ENCODE results near the gene SYT13. TPM values are rescaled to one million over a fixed set of nuclear protein-coding genes. Genes with fewer than 3 reads are reported as not detected.
"Not testable (repeated sequence)": the region's sequence is repeated elsewhere in the genome, so short reads cannot be mapped to it uniquely, and the experiment has no call there.

SYT13 gene
- total RNA-seq, 1 donor from 2014 or later = 0.06 TPM

DNA sequence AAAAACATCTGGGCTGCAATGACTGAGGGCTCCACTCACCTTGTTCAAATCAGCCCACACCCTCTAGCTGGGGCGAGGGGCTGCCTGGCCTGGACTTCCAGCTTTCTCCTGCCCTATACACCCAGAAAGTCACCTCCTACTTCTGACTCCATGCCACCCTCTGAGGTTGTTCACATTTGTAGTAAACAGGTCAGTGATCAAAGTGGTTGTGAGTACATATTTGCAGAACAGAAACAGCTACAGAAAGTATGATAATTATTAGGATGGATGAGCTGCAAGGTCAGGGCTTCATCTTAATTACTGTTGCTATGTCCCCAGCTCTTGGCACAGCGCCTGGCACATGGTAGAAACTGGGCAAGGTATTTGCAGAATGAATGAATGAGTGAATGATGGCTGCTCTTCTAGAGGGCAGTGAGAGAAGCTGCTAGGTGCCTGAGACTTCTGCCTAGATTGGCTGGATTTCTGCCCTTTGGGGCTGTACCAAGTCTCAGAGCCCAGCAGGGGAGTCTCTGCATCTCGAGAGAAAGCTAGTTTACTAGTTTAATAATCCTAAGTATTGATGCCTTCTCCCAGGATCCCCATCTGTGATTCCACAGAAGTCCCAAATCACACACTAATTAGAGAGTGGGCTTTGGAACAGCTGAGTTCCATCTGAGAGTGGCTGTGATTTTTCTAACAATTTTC, 36.0 kb downstream of the SYT13 start:
- no peak for DNase-seq (ENCODE audit: extremely low read depth, low read depth, low spot score)

DNA sequence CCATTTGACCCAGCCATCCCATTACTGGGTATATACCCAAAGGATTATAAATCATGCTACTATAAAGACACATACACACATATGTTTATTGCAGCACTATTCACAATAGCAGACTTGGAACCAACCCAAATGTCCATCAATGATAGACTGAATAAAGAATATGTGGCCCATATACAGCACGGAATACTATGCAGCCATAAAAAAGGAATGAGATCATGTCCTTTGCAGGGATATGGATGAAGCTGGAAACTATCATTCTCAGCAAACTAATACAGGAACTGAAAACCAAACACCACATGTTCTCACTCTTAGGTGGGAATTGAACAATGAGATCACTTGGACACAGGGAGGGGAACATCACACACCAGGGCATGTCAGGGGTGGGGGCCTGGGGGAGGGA, 36.8 kb downstream of the SYT13 start:
- not testable (repeated sequence) for DNase-seq (ENCODE audit: extremely low read depth, low read depth, low spot score)

DNA sequence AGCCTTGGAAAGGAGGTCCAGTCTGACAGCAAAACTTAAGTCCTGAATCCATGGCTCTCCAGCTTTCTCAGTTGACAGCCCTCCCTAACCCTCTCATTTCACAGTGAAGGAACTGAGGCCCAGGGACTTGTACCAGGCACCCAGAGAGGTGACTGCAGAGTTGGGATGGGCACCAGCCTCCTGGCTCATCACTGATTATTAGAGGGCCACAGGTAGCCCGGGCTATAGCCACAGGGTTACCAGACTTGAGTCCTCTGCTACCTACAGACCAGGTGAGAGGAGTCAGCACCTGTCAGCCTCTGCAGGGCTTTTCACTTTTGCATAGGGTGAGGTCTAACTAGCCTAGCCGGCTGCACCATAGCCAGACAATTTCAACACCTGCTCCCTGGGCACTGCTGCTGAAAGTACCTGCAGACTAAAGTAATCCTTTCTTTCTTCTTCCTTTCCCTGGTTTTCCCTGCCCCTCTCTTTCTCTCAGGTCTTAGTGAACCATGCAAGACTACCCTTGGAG, 37.6 kb downstream of the SYT13 start:
- no peak for DNase-seq (ENCODE audit: extremely low read depth, low read depth, low spot score)

DNA sequence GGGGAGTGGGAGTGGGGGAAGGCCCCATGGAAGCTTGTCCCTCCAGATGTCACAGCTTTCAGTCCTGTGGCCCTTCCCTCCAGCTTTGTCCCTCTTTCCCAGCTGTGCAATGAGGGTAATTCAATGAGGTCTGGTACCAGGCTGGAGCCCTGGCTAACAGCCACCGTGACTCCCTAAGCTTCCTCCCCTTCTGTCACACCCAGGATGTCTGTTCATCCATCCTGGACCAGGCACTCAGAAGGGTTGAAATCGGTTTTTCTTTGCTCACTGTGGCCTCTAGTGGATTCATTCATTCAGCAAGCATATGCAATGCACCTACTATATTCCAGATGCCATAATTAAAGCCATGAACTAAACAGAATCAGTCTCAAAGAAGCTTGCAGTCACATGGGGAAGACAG, 38.7 kb downstream of the SYT13 start:
- no peak for DNase-seq (ENCODE audit: extremely low read depth, low read depth, low spot score)

DNA sequence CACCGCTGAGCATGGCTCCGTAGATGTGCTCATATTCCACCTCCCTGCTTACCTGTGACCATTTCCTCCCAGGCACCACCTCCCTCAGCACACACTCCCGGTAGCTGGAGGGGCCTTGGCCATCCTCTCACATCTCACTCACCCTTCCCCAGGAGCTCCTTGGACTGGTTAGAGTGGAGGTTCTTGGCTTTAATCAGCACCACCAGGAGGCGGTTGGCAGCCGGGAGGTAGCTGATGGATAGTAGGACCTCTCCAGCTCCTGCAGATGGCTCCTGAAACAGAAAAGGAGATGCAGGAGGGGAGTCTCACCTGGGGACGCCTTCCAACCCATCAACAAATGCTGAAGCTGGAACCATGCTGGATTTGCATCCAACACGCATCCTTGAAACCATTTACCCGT, 39.9 kb downstream of the SYT13 start:
- no peak for DNase-seq (ENCODE audit: extremely low read depth, low read depth, low spot score)

DNA sequence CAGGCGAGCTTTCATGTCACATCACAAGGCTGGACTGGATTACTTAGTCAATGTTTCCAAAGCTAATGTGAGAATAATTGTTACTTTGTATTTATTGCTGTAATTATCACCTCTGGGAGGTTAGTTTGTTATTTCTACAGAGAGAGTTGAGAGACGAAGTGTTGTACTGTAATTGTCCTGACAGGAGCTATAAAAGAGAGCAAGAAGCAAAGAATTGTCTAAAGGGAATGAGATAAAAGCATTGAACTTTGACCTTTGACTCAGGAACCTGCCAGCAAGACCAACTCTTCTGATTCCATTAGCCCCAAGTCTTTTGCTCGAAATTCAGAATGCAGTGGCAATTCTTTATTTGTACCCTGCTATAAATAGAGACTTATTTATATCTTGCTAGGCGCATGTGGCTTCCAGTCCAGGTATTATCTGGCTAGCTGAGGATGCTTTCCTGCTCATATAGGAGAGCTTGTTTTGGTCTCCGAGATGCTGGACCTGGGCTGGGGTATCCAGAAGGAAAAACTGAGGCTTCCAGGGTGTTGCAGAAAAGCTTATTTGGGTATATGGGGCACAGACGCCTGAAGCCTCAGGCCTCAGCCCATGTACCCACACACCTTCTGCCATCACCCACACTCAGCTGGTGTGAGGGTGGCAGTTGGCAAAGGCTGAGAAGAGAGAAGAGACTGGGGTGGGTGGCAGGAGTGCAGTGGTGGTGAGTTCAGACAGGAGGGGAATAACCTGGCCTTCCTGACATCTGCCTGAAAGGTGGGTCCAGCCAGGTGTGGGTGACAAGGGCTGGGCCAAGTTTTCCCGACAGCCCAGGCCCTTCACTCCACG, 40.7 kb downstream of the SYT13 start:
- DNase-seq (ENCODE audit: extremely low read depth, low read depth, low spot score) = no peak

DNA sequence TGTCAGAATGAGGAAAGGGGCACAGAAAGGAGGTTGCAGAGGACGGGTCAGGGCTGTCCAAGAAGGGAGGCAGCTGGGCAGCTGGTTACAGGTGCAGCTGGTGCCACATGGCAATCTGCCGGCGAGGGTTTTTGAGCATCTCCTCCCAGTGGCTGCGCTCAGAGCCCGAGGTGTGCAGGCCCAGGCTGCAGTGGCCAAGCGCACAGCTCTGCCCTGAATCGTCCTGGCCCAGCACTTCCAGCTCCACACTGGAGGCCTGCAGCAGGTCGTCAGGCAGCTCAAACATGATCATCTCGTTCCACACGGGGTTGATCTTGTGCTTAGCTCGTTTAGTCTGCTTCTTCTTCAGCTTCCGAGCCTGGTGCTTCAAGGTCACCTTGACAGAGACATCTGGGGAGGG, 42.2 kb downstream of the SYT13 start:
- DNase-seq (ENCODE audit: extremely low read depth, low read depth, low spot score) = no peak

DNA sequence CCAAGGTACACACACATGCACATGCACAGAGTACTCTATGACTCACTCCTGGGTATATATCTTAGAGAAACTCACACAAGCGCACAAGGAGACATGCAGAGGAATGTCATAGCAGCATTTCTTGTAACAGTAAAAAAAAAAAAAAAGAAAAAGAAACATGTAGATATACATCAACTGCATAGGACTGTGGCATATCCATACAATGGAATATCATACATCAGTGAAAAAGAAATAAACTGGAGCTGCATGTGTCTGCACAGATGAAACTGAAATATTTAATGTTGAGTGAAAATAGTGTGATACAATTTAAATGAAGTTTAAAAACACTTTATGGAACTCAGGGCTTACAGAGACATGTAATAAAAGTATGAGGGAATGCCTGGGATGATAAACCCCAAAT, 46.4 kb downstream of the SYT13 start:
- no peak for DNase-seq (ENCODE audit: extremely low read depth, low read depth, low spot score)

DNA sequence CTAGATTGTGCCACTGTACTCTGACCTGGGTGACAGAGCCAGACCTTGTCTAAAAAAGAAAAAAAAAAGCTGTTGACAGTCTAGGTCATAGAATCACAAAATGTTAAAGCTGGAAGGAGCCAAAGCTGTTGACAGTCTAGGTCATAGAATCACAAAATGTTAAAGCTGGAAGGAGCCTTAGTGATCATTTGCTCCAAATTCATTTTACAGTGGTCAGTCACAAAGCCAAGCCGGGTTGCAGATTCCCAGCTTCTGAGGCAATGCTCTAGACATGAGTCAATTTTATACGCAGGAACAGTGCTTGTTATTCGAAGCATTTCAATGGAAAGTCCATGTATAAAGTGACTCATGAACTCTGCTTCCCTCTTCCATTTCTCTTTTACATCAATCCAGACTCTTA, 47.4 kb downstream of the SYT13 start:
- DNase-seq (ENCODE audit: extremely low read depth, low read depth, low spot score) = no peak

DNA sequence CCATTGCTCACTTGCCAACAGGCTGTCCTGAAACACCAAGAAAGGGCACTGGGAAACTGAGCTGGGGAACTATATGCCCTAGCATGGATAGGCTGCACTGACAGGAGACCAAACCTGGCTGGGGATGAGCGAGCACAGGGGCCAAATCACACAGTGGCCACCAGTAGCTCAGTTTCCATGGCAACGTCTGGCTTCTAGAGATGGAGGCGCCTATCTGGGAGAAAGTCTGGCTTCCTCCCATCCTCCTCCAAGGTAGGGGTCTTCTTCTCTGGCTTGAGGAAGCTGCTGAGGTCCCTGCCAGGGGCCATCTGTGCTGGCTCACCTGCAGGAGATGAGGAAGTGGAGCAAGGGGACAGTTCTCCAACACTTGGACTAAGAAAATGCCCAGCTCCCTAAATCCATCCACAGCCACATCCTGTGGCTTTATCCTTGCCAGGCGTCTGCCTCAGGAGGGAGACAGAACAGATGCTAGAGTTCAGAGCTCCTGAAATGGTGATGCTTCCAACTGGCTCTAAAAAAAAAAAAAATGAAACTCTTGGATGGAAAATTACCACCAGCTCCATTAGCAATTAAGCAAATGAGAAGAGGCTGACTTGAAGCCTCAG, 48.3 kb downstream of the SYT13 start:
- no peak for DNase-seq (ENCODE audit: extremely low read depth, low read depth, low spot score)

DNA sequence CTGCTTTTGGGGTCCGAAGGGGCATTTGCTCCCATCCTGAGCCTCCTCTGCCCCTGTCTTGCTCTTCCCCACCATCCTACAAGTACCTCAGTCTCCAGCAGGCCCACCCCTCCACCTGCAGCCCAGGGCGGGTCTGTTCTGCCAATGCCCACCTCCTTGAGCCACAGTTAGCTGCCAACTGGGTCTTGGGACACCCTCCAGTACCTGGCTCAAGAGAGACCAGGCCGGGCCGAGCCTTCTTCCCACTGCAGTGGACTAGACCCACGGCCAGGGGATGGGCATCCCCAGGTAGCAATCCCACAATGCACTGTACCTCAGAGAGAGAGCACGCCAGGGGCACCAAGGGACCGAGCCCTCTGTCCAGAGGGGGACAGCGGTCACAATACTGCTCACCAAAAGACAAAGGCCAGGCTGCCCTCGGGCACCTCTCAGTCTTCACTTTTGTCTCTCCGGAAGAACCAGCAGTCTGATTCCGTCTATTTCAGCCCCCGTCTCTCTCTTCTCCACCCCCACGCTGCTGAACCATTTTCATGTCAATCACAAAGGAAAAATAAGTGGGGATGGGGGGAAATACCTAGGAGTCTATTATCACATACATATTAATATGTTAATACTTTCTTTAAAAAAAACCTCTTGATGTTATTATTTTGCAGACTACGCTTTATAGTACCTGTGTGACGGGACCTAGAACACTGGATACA, 51.7 kb downstream of the SYT13 start:
- DNase-seq (ENCODE audit: extremely low read depth, low read depth, low spot score) = no peak

DNA sequence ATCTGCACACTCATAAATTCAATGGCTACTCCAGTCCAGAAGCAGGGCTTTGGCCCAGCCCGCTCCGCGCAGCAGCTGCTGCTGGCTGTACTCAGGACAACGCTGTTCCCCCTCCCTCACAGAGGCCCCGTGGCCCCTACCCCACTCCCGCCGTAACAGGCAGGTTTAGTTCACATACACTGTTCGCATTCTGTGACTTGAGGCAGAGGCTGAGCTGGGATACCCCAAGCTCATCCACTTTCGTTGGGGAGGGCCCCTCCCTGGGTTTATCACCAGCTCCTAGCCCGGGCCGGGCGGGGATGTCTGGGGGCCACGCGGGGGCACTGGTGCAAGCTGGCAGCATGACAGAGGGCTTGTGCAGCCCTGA, 52.4 kb downstream of the SYT13 start:
- DNase-seq (ENCODE audit: extremely low read depth, low read depth, low spot score) = no peak

DNA sequence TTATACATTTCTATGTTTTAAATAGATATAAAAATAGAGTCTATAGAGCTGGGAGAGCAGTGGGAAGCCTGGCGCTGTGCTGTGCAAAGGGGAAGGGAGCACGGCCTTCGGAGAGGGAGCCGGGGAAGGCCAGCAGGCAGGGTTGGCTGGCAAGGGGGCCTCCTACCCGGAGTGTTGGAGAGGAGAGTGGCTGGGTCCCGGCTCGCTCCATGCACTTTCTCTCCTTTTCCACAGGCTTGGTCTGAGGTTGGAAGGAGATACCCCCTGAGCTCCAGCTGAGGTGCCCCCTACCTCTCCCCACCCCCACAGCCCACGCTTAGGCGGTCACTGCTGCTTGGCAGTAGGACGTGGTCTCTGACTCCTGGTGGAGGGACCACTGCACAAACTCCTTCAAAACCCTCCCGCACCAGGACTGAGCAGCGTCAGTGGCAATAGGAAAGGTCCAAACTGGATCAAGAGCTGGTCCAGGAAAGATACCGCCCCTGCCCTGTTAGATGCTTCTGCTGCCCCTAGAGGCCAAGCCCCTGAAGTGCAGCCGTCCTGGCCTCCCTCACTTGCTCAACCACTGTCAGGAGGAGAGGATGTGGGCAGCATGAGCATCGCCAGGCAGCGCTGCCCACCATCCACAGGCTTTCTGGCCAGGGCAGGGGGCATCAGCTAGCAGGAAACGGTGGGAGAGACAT, 52.9 kb downstream of the SYT13 start:
- DNase-seq (ENCODE audit: extremely low read depth, low read depth, low spot score) = no peak

DNA sequence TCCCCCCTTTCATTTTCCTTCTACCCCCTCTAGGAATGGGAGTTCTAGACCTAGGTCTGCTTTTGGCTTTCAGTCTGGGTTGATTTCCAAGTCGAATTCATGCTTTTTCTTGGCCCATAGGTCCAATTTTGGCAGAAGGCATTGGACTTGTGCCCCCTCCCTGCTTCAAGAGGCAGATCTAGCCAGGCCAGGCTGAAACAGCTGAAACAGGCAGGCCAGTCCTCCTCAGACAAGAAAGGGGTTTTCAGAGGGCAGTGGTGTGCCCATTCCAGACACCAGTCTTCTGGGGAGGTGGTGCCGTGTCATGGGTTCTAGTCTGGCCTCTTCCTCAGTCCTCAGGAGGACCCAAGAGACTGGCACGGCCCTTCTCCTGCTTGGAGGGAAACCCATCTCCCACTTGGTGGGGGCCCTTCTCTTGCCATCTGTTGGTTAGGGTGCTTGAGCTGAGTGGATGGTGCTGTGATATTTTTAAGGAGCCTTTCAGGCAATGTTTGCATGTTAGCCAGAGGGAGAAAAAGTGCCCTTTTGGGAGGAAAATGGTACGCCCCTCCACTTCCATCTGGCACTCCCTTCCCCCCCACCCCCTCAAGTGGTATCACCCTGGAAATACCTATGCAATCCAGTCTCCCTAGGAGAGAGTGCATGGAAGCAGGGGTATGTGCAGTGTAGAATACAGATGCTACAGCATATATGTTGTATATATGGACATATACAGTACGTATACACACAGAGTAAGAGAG, 53.6 kb downstream of the SYT13 start:
- no peak for DNase-seq (ENCODE audit: extremely low read depth, low read depth, low spot score)

DNA sequence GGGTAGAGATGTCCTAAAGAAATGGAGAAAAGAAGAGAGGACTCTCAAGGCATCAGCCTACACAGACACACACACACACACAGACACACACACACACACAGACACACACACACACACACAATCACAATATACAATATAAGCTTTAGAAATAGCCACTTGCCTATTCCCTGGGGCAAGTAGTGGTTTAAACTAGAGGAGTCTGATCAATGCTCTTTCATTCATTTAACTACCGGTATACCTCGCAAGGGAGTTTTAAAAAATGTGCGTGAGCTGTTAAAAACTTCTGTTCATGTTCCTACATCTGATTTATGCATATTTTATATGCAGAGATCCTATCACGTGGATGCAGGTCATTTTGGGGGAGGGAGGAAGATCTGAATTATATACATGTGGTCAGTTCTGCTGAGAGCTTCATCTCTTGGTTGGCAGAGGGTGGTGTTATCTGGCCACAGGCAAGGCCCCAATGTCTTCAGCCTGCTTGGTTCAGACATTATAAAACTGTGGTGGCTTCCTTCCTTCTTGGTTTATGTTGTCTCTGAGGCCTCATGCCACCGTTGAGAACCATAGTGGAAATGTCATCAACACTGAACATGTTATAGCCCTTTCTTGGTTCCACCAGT, 56.6 kb downstream of the SYT13 start:
- no peak for DNase-seq (ENCODE audit: extremely low read depth, low read depth, low spot score)

DNA sequence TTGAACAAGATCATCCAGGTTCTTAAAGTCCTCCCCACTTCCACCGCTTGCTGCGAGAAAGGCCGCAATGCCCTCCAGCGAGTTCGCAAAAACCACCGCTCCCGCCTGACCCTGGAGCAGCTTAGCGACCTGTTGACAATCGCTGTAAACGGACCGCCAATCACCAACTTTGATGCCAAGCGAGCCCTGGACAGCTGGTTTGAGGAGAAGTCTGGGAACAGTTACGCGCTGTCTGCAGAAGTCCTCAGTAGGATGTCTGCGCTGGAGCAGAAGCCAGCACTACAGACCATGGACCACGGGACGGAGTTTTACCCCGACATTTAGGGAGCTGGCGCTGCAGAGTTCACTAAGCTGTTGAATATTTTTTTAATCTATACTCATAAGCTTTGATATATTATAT, 58.3 kb downstream of the SYT13 start:
- DNase-seq (ENCODE audit: extremely low read depth, low read depth, low spot score) = no peak

DNA sequence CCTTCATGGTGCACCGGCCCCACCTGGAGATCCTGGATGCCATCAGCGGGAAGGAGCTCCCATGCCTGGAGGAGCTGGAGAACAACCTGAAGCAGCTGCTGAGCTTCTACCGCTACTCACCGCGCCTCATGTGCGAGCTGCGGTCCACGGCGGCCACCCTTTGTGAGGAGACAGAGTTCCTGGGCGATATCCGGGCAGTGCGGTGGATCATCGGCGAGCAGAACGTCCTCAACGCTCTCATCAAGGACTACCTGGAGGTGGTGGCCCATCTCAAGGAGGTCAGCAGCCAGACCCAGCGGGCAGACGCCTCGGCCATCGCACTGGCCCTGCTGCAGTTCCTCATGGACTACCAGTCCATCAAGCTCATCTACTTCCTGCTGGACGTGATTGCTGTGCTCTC, 59.2 kb downstream of the SYT13 start:
- no peak for DNase-seq (ENCODE audit: extremely low read depth, low read depth, low spot score)

DNA sequence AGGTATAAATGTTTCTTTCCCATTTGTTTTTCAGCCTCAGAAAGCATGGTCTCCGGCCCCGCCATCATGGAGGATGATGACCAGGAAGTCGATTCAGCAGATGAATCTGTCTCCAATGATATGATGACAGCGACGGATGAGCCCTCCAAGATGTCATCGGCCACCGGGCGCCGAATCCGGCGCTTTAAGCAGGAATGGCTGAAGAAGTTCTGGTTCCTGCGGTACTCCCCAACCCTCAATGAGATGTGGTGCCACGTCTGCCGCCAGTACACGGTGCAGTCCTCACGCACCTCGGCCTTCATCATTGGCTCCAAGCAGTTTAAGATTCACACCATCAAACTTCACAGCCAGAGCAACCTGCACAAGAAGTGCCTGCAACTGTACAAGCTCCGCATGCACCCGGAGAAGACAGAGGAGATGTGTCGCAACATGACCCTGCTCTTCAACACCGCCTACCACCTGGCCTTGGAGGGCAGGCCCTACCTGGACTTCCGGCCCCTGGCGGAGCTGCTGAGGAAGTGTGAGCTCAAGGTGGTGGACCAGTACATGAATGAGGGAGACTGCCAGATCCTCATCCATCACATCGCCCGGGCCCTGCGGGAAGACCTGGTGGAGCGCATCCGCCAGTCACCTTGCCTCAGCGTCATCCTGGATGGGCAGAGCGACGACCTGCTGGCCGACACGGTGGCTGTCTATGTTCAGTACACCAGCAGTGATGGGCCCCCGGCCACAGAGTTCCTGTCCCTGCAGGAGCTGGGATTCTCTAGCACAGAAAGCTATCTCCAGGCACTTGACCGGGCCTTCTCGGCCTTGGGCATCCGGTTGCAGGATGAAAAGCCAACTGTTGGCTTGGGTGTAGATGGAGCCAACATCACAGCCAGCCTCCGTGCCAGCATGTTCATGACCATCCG, 59.9 kb downstream of the SYT13 start:
- no peak for DNase-seq (ENCODE audit: extremely low read depth, low read depth, low spot score)

DNA sequence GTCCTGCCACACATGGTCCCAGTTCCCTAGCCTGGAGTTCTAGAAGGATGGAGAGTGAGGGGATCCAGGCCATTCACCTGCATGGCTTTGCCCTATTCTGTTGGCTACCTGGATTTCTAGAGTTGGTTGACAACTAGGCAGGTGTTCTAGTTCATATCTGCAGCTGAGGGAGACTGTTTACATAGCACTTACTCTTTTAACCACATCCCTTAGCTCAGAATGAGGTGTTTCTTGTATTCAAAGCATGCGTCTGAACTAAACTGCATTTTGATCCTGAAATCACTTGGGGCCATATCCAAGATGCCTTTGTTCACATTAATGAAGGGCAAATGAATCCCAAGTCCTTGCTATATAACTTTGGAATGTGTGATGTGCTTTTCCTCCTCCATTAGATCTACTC, 60.9 kb downstream of the SYT13 start:
- no peak for DNase-seq (ENCODE audit: extremely low read depth, low read depth, low spot score)
